Measurements from ENCODE around the gene TRIO. TPM values are rescaled to one million over a fixed set of nuclear protein-coding genes. Genes with fewer than 3 reads are reported as not detected.

The TRIO gene
- total RNA-seq, 2 donors from 2014 or later = 62.0 to 137 TPM

GRCh38 chr5:14512574-14512973 lies 369.4 kb downstream of the TRIO start:
- H3K36me3 ChIP-seq (replicated peaks in 1 of 2; ENCODE audit: insufficient read depth in 1 of 2, low read depth in 2 of 2) = no peaks in the 10 kb centered on the region
- H3K4me3 ChIP-seq = no peak overlapping the region
- H3K27me3 ChIP-seq = no peaks in the 10 kb centered on the region
- H3K27ac ChIP-seq = no peak overlapping the region
- ATAC-seq (no peak), DNase-seq (no peak)
- TF ChIP-seq POLR2A (IDR thresholded peaks at IDR 0.05) (no peak), CTCF (IDR thresholded peaks at IDR 0.05) (no peak)
- H3K4me1 ChIP-seq = no peaks in the 10 kb centered on the region
- 62 to 70% methylated on average over 7 of the region's 7 CpGs for WGBS, 2 donors
- intact Hi-C loops (cut with DNase I) = no loop called here
- H3K9me3 ChIP-seq = no peaks in the 10 kb centered on the region

GRCh38 chr5:14513266-14513665 lies 370.1 kb downstream of the TRIO start:
- H3K9me3 ChIP-seq = no peaks in the 10 kb centered on the region
- no peaks in the 10 kb centered on the region for H3K36me3 ChIP-seq (replicated peaks in 1 of 2; ENCODE audit: insufficient read depth in 1 of 2, low read depth in 2 of 2)
- 66 to 68% methylated on average over 12 of the region's 12 CpGs for WGBS, 2 donors
- TF ChIP-seq CTCF (IDR thresholded peaks at IDR 0.05) = no peak
- no peak for TF ChIP-seq POLR2A (IDR thresholded peaks at IDR 0.05)
- H3K4me3 ChIP-seq = no peak overlapping the region
- H3K27ac ChIP-seq = no peak overlapping the region
- no peaks in the 10 kb centered on the region for H3K27me3 ChIP-seq
- no peaks in the 10 kb centered on the region for H3K4me1 ChIP-seq
- DNase-seq (no peak), ATAC-seq (no peak)
- intact Hi-C loops (cut with DNase I) = no loop called here

- Histone ChIP-seq H3K27me3 (no peaks in the 10 kb centered on the region), H3K27ac (no peak overlapping the region), H3K9me3 (no peaks in the 10 kb centered on the region), H3K4me3 (no peak overlapping the region), H3K4me1 (no peaks in the 10 kb centered on the region), H3K36me3 (replicated peaks in 1 of 2; ENCODE audit: insufficient read depth in 1 of 2, low read depth in 2 of 2) (no peaks in the 10 kb centered on the region)
- intact Hi-C loops (cut with DNase I) = no loop called here
- DNase-seq = no peak
- 33 to 35% methylated on average over 3 of the region's 3 CpGs for WGBS, 2 donors
- TF ChIP-seq CTCF (IDR thresholded peaks at IDR 0.05) (no peak), POLR2A (IDR thresholded peaks at IDR 0.05) (no peak)
- no peak for ATAC-seq
Observed at GRCh38 chr5:14516901-14517300, 373.8 kb downstream of the TRIO start.

- TF ChIP-seq POLR2A (IDR thresholded peaks at IDR 0.05) = no peak
- no peak for TF ChIP-seq CTCF (IDR thresholded peaks at IDR 0.05)
- 76 to 80% methylated on average over 7 of the region's 7 CpGs for WGBS, 2 donors
- Histone ChIP-seq H3K36me3 (replicated peaks in 1 of 2; ENCODE audit: insufficient read depth in 1 of 2, low read depth in 2 of 2) (no peaks in the 10 kb centered on the region), H3K27me3 (no peaks in the 10 kb centered on the region), H3K4me3 (no peak overlapping the region), H3K4me1 (no peaks in the 10 kb centered on the region), H3K9me3 (no peaks in the 10 kb centered on the region), H3K27ac (no peak overlapping the region)
- ATAC-seq (no peak), DNase-seq (no peak)
- intact Hi-C loops (cut with DNase I) = no loop called here
Observed at GRCh38 chr5:14518638-14519037, 375.5 kb downstream of the TRIO start.

- no peak overlapping the region for H3K27ac ChIP-seq
- no peaks in the 10 kb centered on the region for H3K36me3 ChIP-seq (replicated peaks in 1 of 2; ENCODE audit: insufficient read depth in 1 of 2, low read depth in 2 of 2)
- no peak overlapping the region for H3K4me3 ChIP-seq
- 75% methylated on average over 9 to 10 of the region's 10 CpGs for WGBS, 2 donors
- no peaks in the 10 kb centered on the region for H3K4me1 ChIP-seq
- ATAC-seq (no peak), DNase-seq (no peak)
- TF ChIP-seq POLR2A (IDR thresholded peaks at IDR 0.05) (no peak), CTCF (IDR thresholded peaks at IDR 0.05) (no peak)
- no peaks in the 10 kb centered on the region for H3K27me3 ChIP-seq
- intact Hi-C loops (cut with DNase I) = no loop called here
- H3K9me3 ChIP-seq = no peaks in the 10 kb centered on the region
Observed at GRCh38 chr5:14521748-14522147, 378.6 kb downstream of the TRIO start.
